GM23338 (cell line): ENCODE measurements around the gene TRPC4AP. TPM values are rescaled to one million over a fixed set of nuclear protein-coding genes. Genes with fewer than 3 reads are reported as not detected.

ENCODE experiments used
- EZH2 ChIP-seq: fragments of 200-600 bp; sonication (generic); IDR thresholded peaks from one replicate; pipeline ENCODE4 v1.8.0; 2017; ENCODE audit warnings: antibody characterized with exemption, mild to moderate bottlenecking, low read depth; ENCODE audit not compliant: unreplicated experiment
- EZH2phosphoT487 ChIP-seq: fragments of 200-600 bp; sonication (generic); IDR thresholded peaks from one replicate; pipeline ENCODE4 v1.8.1; 2018; ENCODE audit warnings: antibody characterized with exemption; ENCODE audit not compliant: unreplicated experiment
- JUNB ChIP-seq: IDR thresholded peaks from one replicate; pipeline ENCODE4 v1.6.1; 2016; ENCODE audit warnings: antibody characterized with exemption; ENCODE audit not compliant: unreplicated experiment
- NANOG ChIP-seq: IDR thresholded peaks from 2 replicates; pipeline ENCODE4 v1.6.1; 2016; ENCODE audit warnings: antibody characterized with exemption, borderline replicate concordance
- POLR2AphosphoS5 ChIP-seq: IDR thresholded peaks from 2 replicates; pipeline ENCODE4 v1.6.1; 2016; ENCODE audit warnings: antibody characterized with exemption, low read depth
- STAT1 ChIP-seq: IDR thresholded peaks from one replicate; pipeline ENCODE4 v1.6.1; 2016; ENCODE audit warnings: antibody characterized with exemption; ENCODE audit not compliant: unreplicated experiment
- ZNF331 ChIP-seq: fragments of 250-450 bp; sonication (Bioruptor Pico); IDR thresholded peaks from 2 replicates; pipeline ENCODE4 v1.5.0; 2020; ENCODE audit warnings: low read depth, mild to moderate bottlenecking, moderate library complexity
- polyA plus RNA-seq: library from polyadenylated mRNA; unstranded; fragments of >200 nt; fragmentation: Nextera tagmentation; extraction: Ambion mirVana; gene quantifications from 2 replicates; pipeline ENCODE4 v1.2.1, GENCODE V29; 2016
- total RNA-seq: library from RNA; depleted of rRNA; stranded (reverse); fragments of >200 nt; shearing (Covaris generic); gene quantifications from 2 replicates; pipeline ENCODE4 v1.2.3, GENCODE V29; 2014
- TF ChIP-seq, protein P1 (sequence below): fragments of 250-450 bp; sonication (Bioruptor Pico); IDR thresholded peaks from 2 replicates; pipeline ENCODE4 v1.5.0; 2020; ENCODE audit warnings: mild to moderate bottlenecking, moderate library complexity
- TF ChIP-seq, protein P2 (sequence below), 2 experiments: fragments of 200-600 bp in 1 of 2; sonication (generic) in 1 of 2; conservative IDR thresholded peaks; 2 replicates each; pipeline versions ENCODE4 v1.5.1 to v1.6.1; 2016 to 2017; ENCODE audit warnings: antibody characterized with exemption in 2 of 2, low read depth in 2 of 2, mild to moderate bottlenecking in 2 of 2, moderate library complexity in 1 of 2

Gene TRPC4AP
- total and polyA plus RNA-seq, 2 experiments from 2014 or later, result 48.8 to 89.5 TPM

DNA sequence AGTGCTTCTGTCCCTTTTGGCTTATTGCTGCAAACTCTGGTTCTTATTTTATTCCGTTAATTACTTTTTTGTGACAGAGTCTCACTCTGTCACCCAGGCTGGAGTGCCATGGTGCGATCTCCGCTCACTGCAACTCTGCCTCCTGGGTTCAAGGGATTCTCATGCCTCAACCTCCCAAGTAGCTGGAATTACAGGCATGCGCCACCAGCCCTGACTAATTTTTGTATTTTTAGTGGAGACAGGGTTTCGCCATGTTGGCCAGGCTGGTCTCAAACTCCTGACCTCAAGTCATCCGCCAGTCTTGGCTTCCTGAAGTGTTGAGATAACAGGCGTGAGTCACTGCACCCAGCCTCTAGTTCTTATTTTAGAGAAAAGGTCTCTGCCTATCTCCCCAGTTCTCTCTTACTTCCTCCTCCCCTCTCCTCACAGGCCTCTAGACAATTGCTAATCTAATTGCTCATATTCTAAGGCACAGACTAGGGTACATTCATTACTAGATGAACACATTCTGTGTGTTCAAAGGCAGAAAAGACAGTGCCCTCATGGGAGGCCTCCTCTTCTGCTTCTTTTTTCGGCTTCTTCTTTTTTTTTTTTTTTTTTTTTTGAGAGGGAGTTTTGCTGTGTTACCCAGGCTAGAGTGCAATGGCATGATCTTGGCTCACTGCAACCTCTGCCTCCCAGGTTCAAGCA, 27.6 kb upstream of the TRPC4AP start (continued):
- TF ChIP-seq, protein P1, sequence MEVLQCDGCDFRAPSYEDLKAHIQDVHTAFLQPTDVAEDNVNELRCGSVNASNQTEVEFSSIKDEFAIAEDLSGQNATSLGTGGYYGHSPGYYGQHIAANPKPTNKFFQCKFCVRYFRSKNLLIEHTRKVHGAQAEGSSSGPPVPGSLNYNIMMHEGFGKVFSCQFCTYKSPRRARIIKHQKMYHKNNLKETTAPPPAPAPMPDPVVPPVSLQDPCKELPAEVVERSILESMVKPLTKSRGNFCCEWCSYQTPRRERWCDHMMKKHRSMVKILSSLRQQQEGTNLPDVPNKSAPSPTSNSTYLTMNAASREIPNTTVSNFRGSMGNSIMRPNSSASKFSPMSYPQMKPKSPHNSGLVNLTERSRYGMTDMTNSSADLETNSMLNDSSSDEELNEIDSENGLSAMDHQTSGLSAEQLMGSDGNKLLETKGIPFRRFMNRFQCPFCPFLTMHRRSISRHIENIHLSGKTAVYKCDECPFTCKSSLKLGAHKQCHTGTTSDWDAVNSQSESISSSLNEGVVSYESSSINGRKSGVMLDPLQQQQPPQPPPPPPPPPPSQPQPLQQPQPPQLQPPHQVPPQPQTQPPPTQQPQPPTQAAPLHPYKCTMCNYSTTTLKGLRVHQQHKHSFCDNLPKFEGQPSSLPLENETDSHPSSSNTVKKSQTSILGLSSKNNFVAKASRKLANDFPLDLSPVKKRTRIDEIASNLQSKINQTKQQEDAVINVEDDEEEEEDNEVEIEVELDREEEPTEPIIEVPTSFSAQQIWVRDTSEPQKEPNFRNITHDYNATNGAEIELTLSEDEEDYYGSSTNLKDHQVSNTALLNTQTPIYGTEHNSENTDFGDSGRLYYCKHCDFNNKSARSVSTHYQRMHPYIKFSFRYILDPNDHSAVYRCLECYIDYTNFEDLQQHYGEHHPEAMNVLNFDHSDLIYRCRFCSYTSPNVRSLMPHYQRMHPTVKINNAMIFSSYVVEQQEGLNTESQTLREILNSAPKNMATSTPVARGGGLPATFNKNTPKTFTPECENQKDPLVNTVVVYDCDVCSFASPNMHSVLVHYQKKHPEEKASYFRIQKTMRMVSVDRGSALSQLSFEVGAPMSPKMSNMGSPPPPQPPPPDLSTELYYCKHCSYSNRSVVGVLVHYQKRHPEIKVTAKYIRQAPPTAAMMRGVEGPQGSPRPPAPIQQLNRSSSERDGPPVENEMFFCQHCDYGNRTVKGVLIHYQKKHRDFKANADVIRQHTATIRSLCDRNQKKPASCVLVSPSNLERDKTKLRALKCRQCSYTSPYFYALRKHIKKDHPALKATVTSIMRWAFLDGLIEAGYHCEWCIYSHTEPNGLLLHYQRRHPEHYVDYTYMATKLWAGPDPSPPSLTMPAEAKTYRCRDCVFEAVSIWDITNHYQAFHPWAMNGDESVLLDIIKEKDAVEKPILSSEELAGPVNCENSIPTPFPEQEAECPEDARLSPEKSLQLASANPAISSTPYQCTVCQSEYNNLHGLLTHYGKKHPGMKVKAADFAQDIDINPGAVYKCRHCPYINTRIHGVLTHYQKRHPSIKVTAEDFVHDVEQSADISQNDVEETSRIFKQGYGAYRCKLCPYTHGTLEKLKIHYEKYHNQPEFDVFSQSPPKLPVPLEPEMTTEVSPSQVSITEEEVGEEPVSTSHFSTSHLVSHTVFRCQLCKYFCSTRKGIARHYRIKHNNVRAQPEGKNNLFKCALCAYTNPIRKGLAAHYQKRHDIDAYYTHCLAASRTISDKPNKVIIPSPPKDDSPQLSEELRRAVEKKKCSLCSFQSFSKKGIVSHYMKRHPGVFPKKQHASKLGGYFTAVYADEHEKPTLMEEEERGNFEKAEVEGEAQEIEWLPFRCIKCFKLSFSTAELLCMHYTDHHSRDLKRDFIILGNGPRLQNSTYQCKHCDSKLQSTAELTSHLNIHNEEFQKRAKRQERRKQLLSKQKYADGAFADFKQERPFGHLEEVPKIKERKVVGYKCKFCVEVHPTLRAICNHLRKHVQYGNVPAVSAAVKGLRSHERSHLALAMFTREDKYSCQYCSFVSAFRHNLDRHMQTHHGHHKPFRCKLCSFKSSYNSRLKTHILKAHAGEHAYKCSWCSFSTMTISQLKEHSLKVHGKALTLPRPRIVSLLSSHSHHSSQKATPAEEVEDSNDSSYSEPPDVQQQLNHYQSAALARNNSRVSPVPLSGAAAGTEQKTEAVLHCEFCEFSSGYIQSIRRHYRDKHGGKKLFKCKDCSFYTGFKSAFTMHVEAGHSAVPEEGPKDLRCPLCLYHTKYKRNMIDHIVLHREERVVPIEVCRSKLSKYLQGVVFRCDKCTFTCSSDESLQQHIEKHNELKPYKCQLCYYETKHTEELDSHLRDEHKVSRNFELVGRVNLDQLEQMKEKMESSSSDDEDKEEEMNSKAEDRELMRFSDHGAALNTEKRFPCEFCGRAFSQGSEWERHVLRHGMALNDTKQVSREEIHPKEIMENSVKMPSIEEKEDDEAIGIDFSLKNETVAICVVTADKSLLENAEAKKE (CRISPR knock-in tag), result no peak
- TF ChIP-seq EZH2phosphoT487 (no peak), STAT1 (no peak), NANOG (no peak), ZNF331 (no peak), EZH2 (no peak), POLR2AphosphoS5 (no peak), JUNB (no peak)
- TF ChIP-seq, protein P2, sequence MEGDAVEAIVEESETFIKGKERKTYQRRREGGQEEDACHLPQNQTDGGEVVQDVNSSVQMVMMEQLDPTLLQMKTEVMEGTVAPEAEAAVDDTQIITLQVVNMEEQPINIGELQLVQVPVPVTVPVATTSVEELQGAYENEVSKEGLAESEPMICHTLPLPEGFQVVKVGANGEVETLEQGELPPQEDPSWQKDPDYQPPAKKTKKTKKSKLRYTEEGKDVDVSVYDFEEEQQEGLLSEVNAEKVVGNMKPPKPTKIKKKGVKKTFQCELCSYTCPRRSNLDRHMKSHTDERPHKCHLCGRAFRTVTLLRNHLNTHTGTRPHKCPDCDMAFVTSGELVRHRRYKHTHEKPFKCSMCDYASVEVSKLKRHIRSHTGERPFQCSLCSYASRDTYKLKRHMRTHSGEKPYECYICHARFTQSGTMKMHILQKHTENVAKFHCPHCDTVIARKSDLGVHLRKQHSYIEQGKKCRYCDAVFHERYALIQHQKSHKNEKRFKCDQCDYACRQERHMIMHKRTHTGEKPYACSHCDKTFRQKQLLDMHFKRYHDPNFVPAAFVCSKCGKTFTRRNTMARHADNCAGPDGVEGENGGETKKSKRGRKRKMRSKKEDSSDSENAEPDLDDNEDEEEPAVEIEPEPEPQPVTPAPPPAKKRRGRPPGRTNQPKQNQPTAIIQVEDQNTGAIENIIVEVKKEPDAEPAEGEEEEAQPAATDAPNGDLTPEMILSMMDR (conservative IDR thresholded peaks at IDR 0.05; ENCODE audit: low read depth in 2 of 2), result no peak
